GM18519 (cell line): Measurements from ENCODE around the gene FMN1.

Experiments
- ATAC-seq: cut with Tn5 transposase; IDR thresholded peaks from one replicate; pipeline ENCODE4 v1.9.1; 2021; ENCODE audit warnings: mild to moderate bottlenecking, moderate library complexity; ENCODE audit not compliant: unreplicated experiment, low FRiP score

FMN1 gene

GRCh38 chr15:33194704-33195670 is at the start of gene FMN1:
Gene FMN1 (minus strand): TSS chr15:33194714. CDS start chr15:33154914, 39,800 bp downstream.
- peak; percentile 97 for ATAC-seq

GRCh38 chr15:33243869-33244268 is 49.4 kb upstream of the FMN1 start:
- ATAC-seq: no peak

- ATAC-seq: no peak
Measured at GRCh38 chr15:33243393-33243792, 48.9 kb upstream of the FMN1 start.

DNA sequence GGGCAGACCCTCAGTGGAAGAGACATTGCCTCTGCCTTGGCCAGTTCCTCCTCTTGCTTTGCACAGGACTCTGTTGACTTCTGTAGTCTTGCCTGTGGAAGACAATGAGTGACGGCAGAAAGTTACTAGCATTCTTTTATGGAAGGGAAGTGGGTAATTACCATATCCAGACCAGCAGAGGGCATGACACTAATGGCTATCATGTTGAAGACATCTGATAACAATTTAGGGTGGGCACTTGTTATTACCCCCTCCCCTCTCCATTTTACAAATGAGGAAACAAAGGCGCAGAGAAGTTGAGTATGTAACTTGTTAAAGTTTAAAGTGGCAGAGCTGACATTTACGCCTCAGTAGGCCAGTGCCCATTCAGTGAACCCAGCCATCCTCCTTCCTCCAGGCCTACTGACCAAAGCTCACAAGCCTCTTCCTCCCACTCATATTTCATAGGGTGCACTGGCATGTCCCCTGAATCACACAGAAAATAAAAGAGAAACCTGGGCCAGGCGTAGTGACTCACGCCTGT is 48.2 kb upstream of the FMN1 start:
- ATAC-seq: no peak

DNA sequence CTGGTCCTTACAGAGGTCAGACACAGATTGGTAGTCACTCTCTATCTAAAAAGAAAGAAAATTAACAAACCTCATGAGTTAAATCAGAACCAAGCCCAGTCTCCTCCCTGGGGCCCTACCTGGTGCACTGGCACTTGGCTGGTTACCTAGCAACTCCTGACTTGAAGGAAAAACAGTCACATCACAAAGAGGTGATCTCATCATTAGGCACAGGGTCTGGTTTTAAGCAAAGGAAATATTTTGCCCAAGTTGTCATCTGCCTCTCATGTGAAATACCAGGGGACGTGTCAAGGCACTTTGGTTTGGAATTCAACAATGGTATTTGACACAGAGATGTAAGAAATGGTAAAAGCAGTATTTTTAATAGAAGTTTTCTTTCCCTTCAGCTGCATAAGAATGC is 47.7 kb upstream of the FMN1 start:
- ATAC-seq: no peak

GRCh38 chr15:33236841-33237509 is 42.5 kb upstream of the FMN1 start:
- no peak for ATAC-seq

DNA sequence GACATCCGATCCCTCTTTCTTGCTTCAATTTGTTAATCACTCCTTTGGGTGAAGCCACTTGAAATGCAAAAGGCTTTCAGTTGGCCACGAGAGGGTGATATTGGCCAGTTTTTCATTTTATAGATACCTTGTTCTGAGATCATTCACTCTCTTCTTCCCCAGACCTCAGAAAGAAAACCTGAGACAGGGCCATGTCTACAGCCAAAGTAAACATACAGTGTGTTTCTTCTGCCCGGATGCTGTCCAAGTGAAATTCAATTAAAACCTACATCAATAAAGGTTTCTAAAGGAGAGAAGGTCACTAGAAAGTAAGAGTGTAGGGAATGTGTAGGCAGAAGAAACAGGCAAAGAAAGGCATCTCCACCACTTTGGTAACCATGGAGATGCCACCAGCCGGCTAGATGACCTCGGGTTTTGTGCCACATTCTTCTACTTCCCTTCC is 39.5 kb upstream of the FMN1 start:
- ATAC-seq: no peak

GRCh38 chr15:33226559-33227181 is 32.2 kb upstream of the FMN1 start:
- ATAC-seq: peak; percentile 78

- ATAC-seq: no peak
Measured at GRCh38 chr15:33218071-33218491, 23.6 kb upstream of the FMN1 start.

- no peak for ATAC-seq
Measured at GRCh38 chr15:33215941-33216872, 21.7 kb upstream of the FMN1 start.

- no peak for ATAC-seq
Measured at GRCh38 chr15:33211176-33211808, 16.8 kb upstream of the FMN1 start.

GRCh38 chr15:33209575-33210481 is 15.3 kb upstream of the FMN1 start:
- ATAC-seq: no peak

- ATAC-seq: no peak
Measured at GRCh38 chr15:33207646-33208045, 13.1 kb upstream of the FMN1 start.

DNA sequence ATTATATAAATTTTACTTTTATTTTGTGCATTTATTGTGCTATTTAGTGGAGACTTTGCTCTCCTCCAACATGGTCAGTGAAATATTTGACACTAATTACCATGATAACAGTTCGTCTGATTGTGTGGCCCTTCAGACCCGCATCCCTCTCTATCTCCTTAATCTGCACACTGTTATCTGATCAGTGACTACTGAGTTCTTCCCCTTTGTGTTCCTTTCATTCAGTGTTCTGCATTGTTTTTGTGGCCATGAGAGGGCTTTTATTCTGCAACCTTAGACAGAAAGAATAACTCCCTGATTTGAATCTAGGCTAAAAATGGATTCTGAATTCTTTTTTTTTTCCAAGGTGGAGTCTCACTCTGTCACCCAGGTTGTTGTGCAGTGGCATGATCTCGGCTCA is 11.9 kb upstream of the FMN1 start:
- no peak for ATAC-seq

DNA sequence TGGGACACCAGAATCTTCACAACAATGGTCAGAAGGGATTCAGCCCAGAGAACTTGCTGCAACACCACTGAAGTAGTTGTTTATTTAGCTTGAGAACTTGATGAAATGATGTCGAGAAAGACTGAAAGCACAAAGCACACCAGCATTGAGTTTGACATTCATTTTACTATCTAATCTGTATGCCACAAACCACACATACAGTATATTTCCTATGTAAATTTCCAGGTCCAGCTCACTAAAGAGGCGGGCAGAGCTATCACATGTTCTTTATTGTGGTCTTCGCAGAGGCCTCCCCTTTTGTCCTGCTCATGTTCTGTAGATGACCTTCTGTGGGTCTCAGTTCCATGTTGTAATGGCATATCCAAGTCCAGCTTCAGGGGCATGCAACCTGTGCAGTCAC is 10.4 kb upstream of the FMN1 start:
- ATAC-seq: no peak

GRCh38 chr15:33204087-33204486 is 9.6 kb upstream of the FMN1 start:
- ATAC-seq: no peak

DNA sequence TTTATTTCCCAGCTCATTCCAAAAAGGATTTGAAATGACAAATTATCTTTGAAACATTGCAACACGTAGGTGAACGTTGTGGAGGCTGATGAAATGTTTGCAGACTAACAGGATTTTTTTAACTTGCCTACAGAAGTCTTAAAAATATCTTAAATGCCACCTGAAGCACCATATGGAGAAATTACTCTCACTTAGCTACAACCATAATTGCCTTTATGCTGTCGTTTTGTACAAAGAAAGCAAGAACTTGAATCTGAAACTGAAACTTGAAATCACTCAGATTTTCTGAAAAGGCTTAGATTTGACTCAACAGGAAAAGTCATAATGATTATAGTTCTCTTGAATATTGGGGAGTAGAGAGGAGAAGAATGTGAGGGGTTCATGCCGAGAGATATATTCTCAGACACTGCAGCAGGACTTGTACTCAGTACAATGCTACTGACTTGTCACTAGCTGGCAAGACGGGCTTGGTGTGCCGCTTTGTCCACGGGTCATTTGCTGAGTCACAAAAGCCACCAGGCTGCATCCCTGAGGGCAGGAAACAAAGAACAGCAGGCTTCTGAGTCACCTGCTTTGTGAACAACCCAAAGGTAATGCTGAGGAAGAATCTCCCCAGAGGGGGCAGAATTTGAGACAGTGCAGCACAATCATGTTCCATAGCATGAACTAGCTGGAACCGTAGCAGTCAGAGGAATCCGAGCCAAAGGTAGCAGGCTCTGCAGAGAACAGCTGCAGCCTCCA is 7.1 kb upstream of the FMN1 start:
- peak; percentile 82 for ATAC-seq

DNA sequence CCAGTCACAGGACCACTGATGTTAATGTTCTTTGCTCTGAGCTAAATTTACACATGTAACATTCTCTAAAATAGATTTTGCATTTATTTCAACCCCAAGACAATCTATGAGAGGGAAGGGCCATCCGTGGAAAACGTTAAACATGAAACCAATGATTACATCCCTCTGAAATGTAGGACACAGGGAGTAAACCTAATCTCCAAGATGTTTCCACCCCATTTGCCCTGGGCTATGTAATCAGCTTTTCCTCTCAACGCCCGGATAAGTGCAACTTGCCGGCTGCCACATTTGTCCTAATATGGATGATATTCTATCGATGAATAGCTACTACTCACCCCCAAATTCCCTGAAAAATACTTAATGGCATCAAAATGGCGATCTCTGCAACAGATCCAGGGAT is 6.4 kb upstream of the FMN1 start:
- ATAC-seq: no peak
